HG02623 (cell line): ENCODE data around the gene ATP1A4.
"Not testable (repeated sequence)": the region's sequence is repeated elsewhere in the genome, so short reads cannot be mapped to it uniquely, and the experiment has no call there.

Source experiments
- ATAC-seq: cut with Tn5 transposase; IDR thresholded peaks from one replicate; pipeline ENCODE4 v1.9.1; 2021; ENCODE audit warnings: moderate library complexity; ENCODE audit not compliant: unreplicated experiment

The ATP1A4 gene

GRCh38 chr1:160122978-160123495 is 28.4 kb upstream of the ATP1A4 start:
- no peak for ATAC-seq

DNA sequence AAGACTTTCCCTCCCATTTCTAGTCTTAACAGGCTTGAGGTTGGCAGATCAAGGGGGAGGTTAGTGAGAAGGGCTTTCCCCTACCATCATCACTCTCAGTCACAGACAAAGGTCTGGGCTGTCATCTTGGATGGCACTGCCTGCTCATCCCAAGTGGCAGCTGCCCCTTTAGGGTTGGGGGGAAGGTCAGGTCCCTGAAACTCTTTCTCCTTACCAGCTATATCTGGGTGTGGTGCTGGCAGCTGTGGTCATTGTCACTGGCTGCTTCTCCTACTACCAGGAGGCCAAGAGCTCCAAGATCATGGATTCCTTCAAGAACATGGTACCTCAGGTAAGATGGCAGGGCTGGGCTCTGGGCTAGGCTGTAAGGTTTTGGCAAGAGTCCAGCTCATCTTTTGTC is 27.7 kb upstream of the ATP1A4 start:
- ATAC-seq = no peak

GRCh38 chr1:160124705-160125478 is 26.5 kb upstream of the ATP1A4 start:
- ATAC-seq = no peak

GRCh38 chr1:160125746-160126145 is 25.7 kb upstream of the ATP1A4 start:
- no peak for ATAC-seq

DNA sequence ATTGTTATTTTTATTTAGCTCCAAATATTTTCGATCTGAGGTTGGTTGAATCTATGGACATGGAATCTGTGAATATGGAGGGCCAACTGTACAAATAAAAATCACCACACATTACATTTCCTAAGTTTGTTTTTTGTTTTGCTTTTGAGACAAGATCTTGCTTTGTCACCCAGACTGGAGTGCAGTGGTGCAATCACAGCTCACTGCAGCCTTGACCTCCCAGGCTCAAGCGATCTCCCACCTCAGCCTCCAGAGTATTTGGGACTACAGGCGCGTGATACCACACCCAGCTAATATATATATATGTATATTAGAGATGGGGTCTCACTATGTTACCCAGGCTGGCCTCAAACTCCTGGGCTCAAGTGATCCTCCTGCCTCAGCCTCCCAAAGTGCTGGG is 25.1 kb upstream of the ATP1A4 start:
- not testable (repeated sequence) for ATAC-seq

DNA sequence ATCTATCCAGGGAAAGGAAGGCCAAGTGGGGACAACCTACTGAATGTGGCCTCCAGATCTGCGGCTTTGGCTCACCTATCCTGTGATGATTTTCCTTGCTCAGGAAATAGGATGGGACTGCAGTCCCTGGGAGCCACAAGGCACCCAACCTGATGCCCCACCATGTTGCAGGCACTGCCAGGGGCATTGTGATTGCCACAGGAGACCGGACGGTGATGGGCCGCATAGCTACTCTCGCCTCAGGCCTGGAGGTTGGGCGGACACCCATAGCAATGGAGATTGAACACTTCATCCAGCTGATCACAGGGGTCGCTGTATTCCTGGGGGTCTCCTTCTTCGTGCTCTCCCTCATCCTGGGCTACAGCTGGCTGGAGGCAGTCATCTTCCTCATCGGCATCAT is 24.0 kb upstream of the ATP1A4 start:
- ATAC-seq = no peak

- ATAC-seq = no peak
Observed at GRCh38 chr1:160127865-160128523, 23.4 kb upstream of the ATP1A4 start.

DNA sequence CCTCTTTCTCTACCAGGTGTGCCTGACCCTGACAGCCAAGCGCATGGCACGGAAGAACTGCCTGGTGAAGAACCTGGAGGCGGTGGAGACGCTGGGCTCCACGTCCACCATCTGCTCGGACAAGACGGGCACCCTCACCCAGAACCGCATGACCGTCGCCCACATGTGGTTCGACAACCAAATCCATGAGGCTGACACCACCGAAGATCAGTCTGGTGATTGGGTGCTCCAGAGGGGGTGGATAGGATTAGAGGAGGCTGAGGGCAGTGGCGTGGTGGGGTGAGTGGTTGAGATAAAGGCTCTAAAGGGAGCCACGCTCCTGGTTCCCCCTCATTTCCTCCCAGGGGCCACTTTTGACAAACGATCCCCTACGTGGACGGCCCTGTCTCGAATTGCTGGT is 22.8 kb upstream of the ATP1A4 start:
- no peak for ATAC-seq

DNA sequence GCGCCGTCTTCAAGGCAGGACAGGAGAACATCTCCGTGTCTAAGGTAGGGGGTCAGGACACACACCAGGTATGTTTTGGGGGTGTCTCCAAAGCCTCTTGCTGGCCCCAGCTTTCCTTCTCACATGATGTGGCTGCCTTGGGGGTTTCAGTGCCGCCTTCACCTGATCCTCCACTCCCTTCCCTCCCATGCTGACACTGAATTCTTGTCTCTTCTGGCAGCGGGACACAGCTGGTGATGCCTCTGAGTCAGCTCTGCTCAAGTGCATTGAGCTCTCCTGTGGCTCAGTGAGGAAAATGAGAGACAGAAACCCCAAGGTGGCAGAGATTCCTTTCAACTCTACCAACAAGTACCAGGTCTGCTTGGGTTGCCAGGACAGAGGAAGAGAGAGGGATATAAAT is 22.4 kb upstream of the ATP1A4 start:
- no peak for ATAC-seq

- no peak for ATAC-seq
Observed at GRCh38 chr1:160129558-160129957, 21.8 kb upstream of the ATP1A4 start.

GRCh38 chr1:160129966-160130365 is 21.4 kb upstream of the ATP1A4 start:
- ATAC-seq = no peak

- ATAC-seq = no peak
Observed at GRCh38 chr1:160130486-160130885, 20.9 kb upstream of the ATP1A4 start.

- ATAC-seq = no peak
Observed at GRCh38 chr1:160130939-160131338, 20.5 kb upstream of the ATP1A4 start.

DNA sequence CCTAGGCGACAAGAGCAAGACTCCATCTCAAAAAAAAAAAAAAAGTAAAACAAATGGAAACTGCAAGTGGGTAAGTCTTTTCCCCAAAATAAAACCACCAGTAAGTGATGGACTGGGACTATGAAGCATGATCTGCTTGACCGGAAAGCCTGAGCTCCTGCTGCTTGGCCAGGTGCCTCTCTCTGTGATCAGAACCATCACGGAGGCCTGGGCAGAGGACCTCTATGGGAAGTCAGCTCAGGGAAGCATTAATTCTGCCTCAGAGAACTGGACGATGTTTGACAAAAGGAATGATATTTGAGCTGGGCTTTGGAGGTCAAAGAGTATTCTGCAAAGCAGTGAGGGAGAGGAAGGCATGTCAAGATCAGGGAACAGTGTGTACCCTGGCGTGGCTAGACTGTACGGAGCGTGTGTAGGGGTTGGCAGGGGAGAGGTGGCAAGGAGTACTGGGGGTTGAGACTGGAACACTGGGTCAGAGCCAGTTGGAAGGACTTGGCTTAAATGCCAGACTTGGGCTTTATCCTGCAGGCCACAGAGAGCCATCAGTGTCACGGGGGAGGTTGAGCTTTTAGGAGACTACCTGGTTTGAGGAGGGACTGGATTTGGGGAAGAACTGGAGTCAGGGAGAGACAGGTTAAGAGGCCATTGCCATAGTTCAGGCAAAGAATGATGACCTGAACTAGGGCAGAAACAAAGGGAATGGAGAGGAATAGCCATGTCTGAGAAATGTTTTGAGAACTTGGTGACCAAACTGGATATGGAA is 19.4 kb upstream of the ATP1A4 start:
- ATAC-seq = no peak

DNA sequence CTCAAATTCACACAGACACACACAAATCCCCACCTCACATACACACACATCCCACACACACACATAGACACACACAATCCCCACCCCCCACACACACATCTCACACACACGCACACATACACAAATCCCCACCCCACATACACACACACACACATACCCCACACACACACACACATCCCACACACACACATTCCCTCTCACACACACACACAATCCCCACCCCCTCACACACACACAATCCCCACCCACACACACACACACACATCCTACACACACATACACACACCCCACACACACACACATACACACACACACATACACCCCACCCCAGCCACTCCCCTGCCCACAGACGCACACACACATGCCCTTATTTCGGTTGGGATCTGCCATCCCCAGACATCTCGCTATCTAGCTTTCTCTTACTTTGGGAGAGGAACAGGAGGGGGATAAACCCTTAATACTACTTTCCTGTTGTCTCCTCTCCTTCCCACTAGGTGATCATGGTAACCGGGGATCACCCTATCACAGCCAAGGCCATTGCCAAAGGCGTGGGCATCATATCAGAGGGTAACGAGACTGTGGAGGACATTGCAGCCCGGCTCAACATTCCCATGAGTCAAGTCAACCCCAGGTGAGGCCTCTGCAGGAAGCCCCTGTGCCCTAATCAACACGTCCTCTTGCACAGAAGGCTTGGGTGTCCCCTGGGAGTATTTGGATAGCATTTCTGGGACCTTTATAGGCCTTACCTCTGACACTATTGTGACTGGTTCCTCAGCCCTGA is 17.2 kb upstream of the ATP1A4 start:
- ATAC-seq = no peak

- no peak for ATAC-seq
Observed at GRCh38 chr1:160134791-160135572, 16.4 kb upstream of the ATP1A4 start.

DNA sequence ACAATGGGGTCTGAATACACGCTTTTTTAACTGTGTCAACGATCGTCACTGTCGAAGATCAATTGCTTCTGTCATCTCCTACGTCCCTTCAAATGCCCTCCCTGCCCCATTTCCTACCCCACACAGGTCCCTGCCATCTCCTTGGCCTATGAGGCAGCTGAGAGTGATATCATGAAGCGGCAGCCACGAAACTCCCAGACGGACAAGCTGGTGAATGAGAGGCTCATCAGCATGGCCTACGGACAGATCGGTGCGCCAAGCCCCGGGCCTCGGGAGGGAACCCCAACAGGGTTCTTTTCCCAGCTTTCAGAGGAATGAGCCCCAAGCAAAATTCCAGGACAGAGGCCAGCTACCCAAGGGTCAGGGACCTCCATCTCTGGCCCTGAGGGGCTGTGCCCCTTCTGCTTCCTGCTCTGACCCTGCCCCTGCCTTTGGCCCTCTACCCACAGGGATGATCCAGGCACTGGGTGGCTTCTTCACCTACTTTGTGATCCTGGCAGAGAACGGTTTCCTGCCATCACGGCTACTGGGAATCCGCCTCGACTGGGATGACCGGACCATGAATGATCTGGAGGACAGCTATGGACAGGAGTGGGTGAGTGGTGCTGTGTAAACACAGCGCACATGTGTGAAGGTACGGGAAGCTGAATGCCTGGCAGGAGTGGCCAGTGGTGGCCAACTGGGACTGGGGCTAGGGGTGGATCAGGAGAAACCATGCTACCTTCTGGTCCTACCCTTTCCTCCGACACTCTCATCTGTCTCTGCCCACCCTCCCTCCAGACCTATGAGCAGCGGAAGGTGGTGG is 15.1 kb upstream of the ATP1A4 start:
- no peak for ATAC-seq

DNA sequence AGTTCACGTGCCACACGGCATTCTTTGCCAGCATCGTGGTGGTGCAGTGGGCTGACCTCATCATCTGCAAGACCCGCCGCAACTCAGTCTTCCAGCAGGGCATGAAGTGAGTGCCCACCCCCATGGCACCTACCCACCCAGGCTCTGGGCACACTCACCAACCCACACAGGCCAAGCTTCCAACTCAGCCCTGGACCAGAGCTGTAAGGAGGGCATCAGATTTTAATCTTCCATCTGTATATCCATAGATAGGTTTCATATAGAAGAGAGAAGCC is 14.5 kb upstream of the ATP1A4 start:
- ATAC-seq = no peak

GRCh38 chr1:160137216-160137862 is 14.1 kb upstream of the ATP1A4 start:
- ATAC-seq = no peak
